KMS-11 (cell line): ENCODE measurements around the gene SOCS2.

Experiments used
- H2AFZ ChIP-seq: fragments of 200-600 bp; sonication (generic); 2 replicates; pipeline ENCODE4 v1.6.1; 2016; ENCODE audit warnings: antibody characterized with exemption, mixed run types, low read depth
- H3K27ac ChIP-seq: fragments of 200-600 bp; sonication (generic); 2 replicates; pipeline ENCODE4 v1.6.1; 2016; ENCODE audit warnings: mild to moderate bottlenecking, mixed run types
- H3K27me3 ChIP-seq: fragments of 200-600 bp; sonication (generic); 2 replicates; pipeline ENCODE4 v1.6.1; 2017; ENCODE audit warnings: mild to moderate bottlenecking, low read depth, mixed run types, moderate library complexity; ENCODE audit not compliant: insufficient read depth
- H3K36me3 ChIP-seq: fragments of 200-600 bp; sonication (generic); 2 replicates; pipeline ENCODE4 v1.6.1; 2017; ENCODE audit warnings: mild to moderate bottlenecking, mixed run types; ENCODE audit not compliant: insufficient read depth
- H3K4me1 ChIP-seq: fragments of 200-600 bp; sonication (generic); 2 replicates; pipeline ENCODE4 v1.6.1; 2016; ENCODE audit warnings: mild to moderate bottlenecking, low read depth, mixed run types; ENCODE audit not compliant: poor library complexity, severe bottlenecking
- H3K4me2 ChIP-seq: fragments of 200-600 bp; sonication (generic); 2 replicates; pipeline ENCODE4 v1.7.0; 2016; ENCODE audit warnings: mild to moderate bottlenecking, mixed run types
- H3K4me3 ChIP-seq: fragments of 200-600 bp; sonication (generic); IDR thresholded peaks from 2 replicates; pipeline ENCODE4 v1.6.1; 2017; ENCODE audit warnings: low read depth, low read length, mixed read lengths; ENCODE audit not compliant: insufficient read depth
- H3K79me2 ChIP-seq: fragments of 200-600 bp; sonication (generic); 2 replicates; pipeline ENCODE4 v1.6.1; 2016; ENCODE audit warnings: low read depth, mixed run types; ENCODE audit not compliant: insufficient read depth
- H3K9ac ChIP-seq: fragments of 200-600 bp; sonication (generic); 2 replicates; pipeline ENCODE4 v1.6.1; 2016; ENCODE audit warnings: mild to moderate bottlenecking, mixed run types
- H4K20me1 ChIP-seq: fragments of 200-600 bp; sonication (generic); 2 replicates; pipeline ENCODE4 v1.6.1; 2016; ENCODE audit warnings: mild to moderate bottlenecking, mixed run types; ENCODE audit not compliant: insufficient read depth
- CTCF ChIP-seq: fragments of 200-600 bp; sonication (generic); conservative IDR thresholded peaks from 2 replicates; pipeline ENCODE4 v1.6.1; 2017; ENCODE audit warnings: low read depth, mild to moderate bottlenecking, antibody characterized with exemption, low read length, moderate library complexity, mixed read lengths

SOCS2 gene

GRCh38 chr12:93539821-93540220, 32.7 kb upstream of the SOCS2 start:
- no peak overlapping the region for H2AFZ ChIP-seq
- no peak overlapping the region for H3K4me3 ChIP-seq
- H3K27ac ChIP-seq = no peak overlapping the region
- H3K4me1 ChIP-seq = no peaks in the 10 kb centered on the region
- H3K9ac ChIP-seq = no peak overlapping the region
- H4K20me1 ChIP-seq = no peaks in the 10 kb centered on the region
- no peaks in the 10 kb centered on the region for H3K36me3 ChIP-seq
- H3K79me2 ChIP-seq = no peaks in the 10 kb centered on the region
- no peaks in the 10 kb centered on the region for H3K27me3 ChIP-seq
- H3K4me2 ChIP-seq = no peak overlapping the region
- TF ChIP-seq CTCF = no peak

- no peak overlapping the region for H3K27ac ChIP-seq
- H3K36me3 ChIP-seq = no peaks in the 10 kb centered on the region
- H3K27me3 ChIP-seq = no peaks in the 10 kb centered on the region
- no peaks in the 10 kb centered on the region for H4K20me1 ChIP-seq
- no peak for TF ChIP-seq CTCF
- no peaks in the 10 kb centered on the region for H3K79me2 ChIP-seq
- no peak overlapping the region for H2AFZ ChIP-seq
- H3K4me3 ChIP-seq = no peak overlapping the region
- no peaks in the 10 kb centered on the region for H3K4me1 ChIP-seq
- no peak overlapping the region for H3K4me2 ChIP-seq
- H3K9ac ChIP-seq = no peak overlapping the region
These were observed 32.0 kb upstream of the SOCS2 start for GRCh38 chr12:93540466-93540865.

- Histone ChIP-seq H3K4me3 (no peak overlapping the region), H3K27me3 (no peaks in the 10 kb centered on the region), H2AFZ (no peak overlapping the region), H3K79me2 (no peaks in the 10 kb centered on the region), H3K4me1 (no peaks in the 10 kb centered on the region), H3K36me3 (no peaks in the 10 kb centered on the region), H3K4me2 (no peak overlapping the region), H4K20me1 (no peaks in the 10 kb centered on the region), H3K27ac (no peak overlapping the region), H3K9ac (no peak overlapping the region)
- no peak for TF ChIP-seq CTCF
These were observed 30.8 kb upstream of the SOCS2 start for GRCh38 chr12:93541578-93542225.

GRCh38 chr12:93547778-93548177, 24.7 kb upstream of the SOCS2 start:
- Histone ChIP-seq H3K9ac (no peak overlapping the region), H4K20me1 (no peaks in the 10 kb centered on the region), H3K36me3 (no peaks in the 10 kb centered on the region), H2AFZ (no peak overlapping the region), H3K4me2 (no peak overlapping the region), H3K79me2 (no peaks in the 10 kb centered on the region), H3K27me3 (no peaks in the 10 kb centered on the region), H3K4me3 (no peak overlapping the region), H3K27ac (no peak overlapping the region), H3K4me1 (no peaks in the 10 kb centered on the region)
- no peak for TF ChIP-seq CTCF
